Endothelial cell (in vitro differentiated cells): ENCODE data around the gene NEK4. TPM values are rescaled to one million over a fixed set of nuclear protein-coding genes. Genes with fewer than 3 reads are reported as not detected.
A peak's percentile ranks its signal among the peaks of the same experiment; 100 is the strongest.

Experiments
- DNase-seq: peaks from one replicate; pipeline ENCODE4 v3.0.0; 2021; ENCODE audit warnings: low spot score
- H3K27ac Mint-ChIP-seq: one replicate; pipeline ENCODE4 v1.8.0; 2021; ENCODE audit warnings: mixed read lengths, inconsistent platforms; ENCODE audit not compliant: unreplicated experiment
- H3K27me3 Mint-ChIP-seq: one replicate; pipeline ENCODE4 v1.8.0; 2021; ENCODE audit warnings: mild to moderate bottlenecking, moderate library complexity, mixed read lengths, inconsistent platforms; ENCODE audit not compliant: unreplicated experiment
- H3K36me3 Mint-ChIP-seq: one replicate; pipeline ENCODE4 v1.8.0; 2021; ENCODE audit warnings: mild to moderate bottlenecking, low read depth, mixed read lengths, inconsistent platforms; ENCODE audit not compliant: unreplicated experiment
- H3K4me1 Mint-ChIP-seq: one replicate; pipeline ENCODE4 v1.8.0; 2021; ENCODE audit warnings: mild to moderate bottlenecking, mixed read lengths, inconsistent platforms; ENCODE audit not compliant: unreplicated experiment
- H3K4me3 Mint-ChIP-seq: one replicate; pipeline ENCODE4 v1.8.0; 2021; ENCODE audit warnings: mild to moderate bottlenecking, mixed read lengths, inconsistent platforms; ENCODE audit not compliant: unreplicated experiment
- H3K9me3 Mint-ChIP-seq: one replicate; pipeline ENCODE4 v1.8.0; 2021; ENCODE audit warnings: mixed read lengths, inconsistent platforms; ENCODE audit not compliant: unreplicated experiment
- total RNA-seq: library from RNA; stranded (reverse); fragmentation: NEBNext Ultra II Directional; extraction: Animal tissue kit (Norgen Biotek cat#: 25700); gene quantifications from one replicate; pipeline ENCODE4 v1.2.1, GENCODE V29; 2021; ENCODE audit not compliant: unreplicated experiment
- TF ChIP-seq, protein P1 (sequence below): fragments of 200-600 bp; sonication (generic); IDR thresholded peaks from one replicate; pipeline ENCODE4 v1.5.0; 2021; ENCODE audit warnings: antibody characterized with exemption; ENCODE audit not compliant: unreplicated experiment

The NEK4 gene
- total RNA-seq, 1 donor from 2014 or later: 16.9 TPM

DNA sequence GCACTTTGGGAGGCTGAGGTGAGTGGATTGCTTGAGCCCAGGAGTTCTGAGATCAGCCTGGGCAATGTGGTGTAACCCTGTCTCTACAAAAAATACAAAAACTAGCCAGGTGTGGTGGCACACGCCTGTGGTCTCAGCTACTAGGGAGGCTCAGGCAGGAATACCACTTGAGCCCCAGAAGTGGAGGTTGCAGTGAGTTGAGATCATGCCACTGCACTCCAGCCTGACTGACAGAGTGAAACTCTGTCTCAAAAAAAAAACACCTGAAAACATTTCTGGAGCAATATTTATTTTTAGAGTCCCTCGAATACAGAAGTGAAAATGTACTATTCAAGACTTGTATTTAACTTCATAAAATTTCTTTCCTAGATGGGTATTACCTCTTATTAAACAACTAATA lies 60.2 kb downstream of the NEK4 start:
- Mint-ChIP-seq H3K36me3 (peaks cover 7% of the 10 kb centered on the region), H3K27me3 (peaks cover 4% of the 10 kb centered on the region), H3K4me3 (no peak overlapping the region), H3K27ac (no peak overlapping the region), H3K9me3 (no peaks in the 10 kb centered on the region), H3K4me1 (peaks cover 14% of the 10 kb centered on the region)
- DNase-seq: no peak
- TF ChIP-seq, protein P1, sequence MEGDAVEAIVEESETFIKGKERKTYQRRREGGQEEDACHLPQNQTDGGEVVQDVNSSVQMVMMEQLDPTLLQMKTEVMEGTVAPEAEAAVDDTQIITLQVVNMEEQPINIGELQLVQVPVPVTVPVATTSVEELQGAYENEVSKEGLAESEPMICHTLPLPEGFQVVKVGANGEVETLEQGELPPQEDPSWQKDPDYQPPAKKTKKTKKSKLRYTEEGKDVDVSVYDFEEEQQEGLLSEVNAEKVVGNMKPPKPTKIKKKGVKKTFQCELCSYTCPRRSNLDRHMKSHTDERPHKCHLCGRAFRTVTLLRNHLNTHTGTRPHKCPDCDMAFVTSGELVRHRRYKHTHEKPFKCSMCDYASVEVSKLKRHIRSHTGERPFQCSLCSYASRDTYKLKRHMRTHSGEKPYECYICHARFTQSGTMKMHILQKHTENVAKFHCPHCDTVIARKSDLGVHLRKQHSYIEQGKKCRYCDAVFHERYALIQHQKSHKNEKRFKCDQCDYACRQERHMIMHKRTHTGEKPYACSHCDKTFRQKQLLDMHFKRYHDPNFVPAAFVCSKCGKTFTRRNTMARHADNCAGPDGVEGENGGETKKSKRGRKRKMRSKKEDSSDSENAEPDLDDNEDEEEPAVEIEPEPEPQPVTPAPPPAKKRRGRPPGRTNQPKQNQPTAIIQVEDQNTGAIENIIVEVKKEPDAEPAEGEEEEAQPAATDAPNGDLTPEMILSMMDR: no peak

DNA sequence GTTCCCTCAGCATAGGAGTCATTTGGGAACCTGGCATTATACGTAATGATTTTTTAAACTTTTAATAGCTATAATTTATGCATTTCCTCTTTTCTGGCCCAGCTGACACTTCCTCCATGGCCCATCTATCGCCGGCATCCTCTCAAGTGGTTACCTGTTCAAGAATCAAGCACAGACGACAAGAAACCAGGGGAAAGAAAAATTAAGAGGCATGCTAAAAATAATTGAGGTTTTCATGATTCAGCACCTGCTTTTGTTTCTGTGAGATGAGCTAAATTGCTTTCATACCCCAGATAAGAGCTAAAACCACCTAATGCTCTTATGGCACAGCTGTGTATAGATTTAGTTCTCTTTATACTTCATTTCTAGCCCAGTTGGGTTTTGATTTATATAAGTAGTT lies 63.2 kb downstream of the NEK4 start:
- TF ChIP-seq, protein P1: no peak
- no peaks in the 10 kb centered on the region for H3K9me3 Mint-ChIP-seq
- DNase-seq: no peak
- peaks cover 27% of the 10 kb centered on the region for H3K4me1 Mint-ChIP-seq
- peaks cover 13% of the 10 kb centered on the region for H3K36me3 Mint-ChIP-seq
- H3K4me3 Mint-ChIP-seq: no peak overlapping the region
- peak overlapping the region; percentile 67 for H3K27ac Mint-ChIP-seq
- H3K27me3 Mint-ChIP-seq: peaks cover 8% of the 10 kb centered on the region

DNA sequence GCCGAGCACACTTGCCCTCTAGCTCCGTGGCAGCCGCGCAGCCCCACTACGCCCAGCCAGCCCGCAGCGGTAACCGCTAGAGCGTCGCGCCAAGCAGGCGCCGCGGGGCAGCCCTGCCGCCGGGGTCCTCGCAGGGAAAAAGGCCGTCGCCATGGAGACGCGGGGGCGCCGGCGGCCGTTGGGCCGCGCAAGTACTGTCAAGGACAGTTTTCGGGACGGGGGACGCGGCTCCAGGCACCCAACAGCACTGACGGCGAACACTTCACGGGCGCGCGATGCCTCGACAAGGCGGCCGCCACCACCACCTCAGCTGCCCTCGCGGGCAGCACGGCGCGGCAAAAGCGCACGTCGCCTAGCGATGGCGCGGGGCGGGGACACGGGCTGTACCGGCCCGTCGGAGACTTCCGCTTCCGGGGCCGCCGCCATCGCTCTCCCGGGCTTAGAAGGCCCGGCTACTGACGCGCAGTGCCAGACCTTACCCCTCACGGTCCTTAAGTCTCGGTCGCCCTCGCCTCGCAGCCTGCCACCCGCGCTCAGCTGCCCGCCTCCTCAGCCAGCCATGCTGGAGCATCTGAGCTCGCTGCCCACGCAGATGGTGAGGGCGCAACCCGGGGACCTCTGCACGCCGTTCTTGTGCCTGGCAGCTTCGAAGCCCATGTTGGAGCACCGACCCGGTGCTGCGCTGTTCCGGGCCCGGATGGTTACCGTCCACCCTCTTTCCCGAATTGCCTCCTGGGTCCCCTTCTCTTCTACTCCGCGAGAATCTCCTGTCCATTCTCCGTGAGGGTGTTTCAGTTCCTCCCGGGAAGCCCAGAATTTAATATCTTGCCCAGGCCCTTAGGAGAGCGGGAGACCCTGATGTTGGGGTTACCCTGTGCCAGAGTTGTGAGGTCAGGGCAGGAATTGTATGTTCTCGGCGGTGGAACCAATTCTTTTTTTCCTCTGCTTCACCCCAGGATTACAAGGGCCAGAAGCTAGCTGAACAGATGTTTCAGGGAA lies 64.8 kb downstream of the NEK4 start, which contains the start of the genes GLT8D1 and SPCS1:
Gene GLT8D1 (minus strand): TSS at position 104 of the 999 bp plus-strand sequence. CDS start 5,331 bp downstream, outside the sequence.
Gene SPCS1 (plus strand): TSS at position 419 of the 999 bp plus-strand sequence. CDS start 141 bp downstream, at position 560.
- TF ChIP-seq, protein P1: no peak
- H3K4me1 Mint-ChIP-seq: peaks cover 27% of the 10 kb centered on the region
- H3K4me3 Mint-ChIP-seq: peak within 1 kb of the TSS; percentile 97
- H3K27me3 Mint-ChIP-seq: peaks cover 8% of the 10 kb centered on the region
- DNase-seq: peak; percentile 78
- H3K27ac Mint-ChIP-seq: peak within 1 kb of the TSS; percentile 95
- peaks cover 13% of the 10 kb centered on the region for H3K36me3 Mint-ChIP-seq
- no peaks in the 10 kb centered on the region for H3K9me3 Mint-ChIP-seq

DNA sequence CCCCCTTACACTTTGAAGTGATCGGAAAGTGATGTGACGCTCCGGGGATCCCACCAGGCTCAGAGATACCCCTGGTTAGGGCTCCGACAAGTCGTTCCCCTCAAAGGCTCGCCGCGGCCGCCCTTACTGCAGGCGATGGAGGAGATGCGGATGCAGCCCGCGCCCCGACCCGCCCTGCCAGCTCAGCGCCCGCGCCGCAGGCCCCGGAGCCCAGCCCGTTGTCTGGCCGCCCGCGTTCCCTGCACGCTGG lies 65.4 kb downstream of the NEK4 start:
- Mint-ChIP-seq H3K4me1 (peaks cover 27% of the 10 kb centered on the region), H3K4me3 (peak overlapping the region; percentile 97), H3K36me3 (peaks cover 13% of the 10 kb centered on the region), H3K27ac (no peak overlapping the region), H3K27me3 (peaks cover 8% of the 10 kb centered on the region), H3K9me3 (no peaks in the 10 kb centered on the region)
- no peak for DNase-seq
- TF ChIP-seq, protein P1: no peak
